GM21717 (cell line): ENCODE measurements around the gene ZNF343.
"Not testable (repeated sequence)": the region's sequence is repeated elsewhere in the genome, so short reads cannot be mapped to it uniquely, and the experiment has no call there.

Experiments
- ATAC-seq: cut with Tn5 transposase; IDR thresholded peaks from one replicate; pipeline ENCODE4 v1.9.1; 2021; ENCODE audit warnings: mild to moderate bottlenecking, moderate library complexity; ENCODE audit not compliant: unreplicated experiment

Gene ZNF343

GRCh38 chr20:2508631-2509467, at the start of gene ZNF343:
Gene ZNF343, minus strand, starts transcription at chr20:2508915. Its CDS starts 15,020 bp downstream, at chr20:2493895.
- ATAC-seq, result peak; percentile 95

GRCh38 chr20:2557873-2558580, 49.3 kb upstream of the ZNF343 start:
- no peak for ATAC-seq

GRCh38 chr20:2545594-2545993, 36.9 kb upstream of the ZNF343 start:
- ATAC-seq, result no peak

GRCh38 chr20:2544211-2544610, 35.5 kb upstream of the ZNF343 start:
- no peak for ATAC-seq

- no peak for ATAC-seq
These were observed 33.6 kb upstream of the ZNF343 start for GRCh38 chr20:2542361-2542760.

- no peak for ATAC-seq
These were observed 33.2 kb upstream of the ZNF343 start for GRCh38 chr20:2541940-2542339.

GRCh38 chr20:2538931-2539720, 30.4 kb upstream of the ZNF343 start:
- ATAC-seq, result no peak

- no peak for ATAC-seq
These were observed 29.6 kb upstream of the ZNF343 start for GRCh38 chr20:2538356-2538755.

GRCh38 chr20:2537101-2537500, 28.4 kb upstream of the ZNF343 start:
- no peak for ATAC-seq

GRCh38 chr20:2536560-2536986, 27.9 kb upstream of the ZNF343 start, which contains the start of gene TMC2:
Gene TMC2, plus strand, starts transcription at chr20:2536573. Its CDS starts 49 bp downstream, at chr20:2536622.
- no peak for ATAC-seq

GRCh38 chr20:2535711-2536559, 27.2 kb upstream of the ZNF343 start:
- no peak for ATAC-seq

GRCh38 chr20:2533118-2533517, 24.4 kb upstream of the ZNF343 start:
- ATAC-seq, result no peak

GRCh38 chr20:2528671-2529271, 20.1 kb upstream of the ZNF343 start:
- ATAC-seq, result no peak

GRCh38 chr20:2527762-2528161, 19.0 kb upstream of the ZNF343 start:
- no peak for ATAC-seq

- not testable (repeated sequence) for ATAC-seq
These were observed 17.5 kb upstream of the ZNF343 start for GRCh38 chr20:2526218-2526583.

- no peak for ATAC-seq
These were observed 16.2 kb upstream of the ZNF343 start for GRCh38 chr20:2524709-2525506.

GRCh38 chr20:2523919-2524708, 15.4 kb upstream of the ZNF343 start:
- ATAC-seq, result no peak

- ATAC-seq, result not testable (repeated sequence)
These were observed 14.2 kb upstream of the ZNF343 start for GRCh38 chr20:2522826-2523429.
